OCI-LY1 (cell line): ENCODE data around the gene ARIH2.

Experiments used
- CTCF ChIP-seq: fragments of 200-600 bp; sonication (generic), shearing (Covaris generic); IDR thresholded peaks from 2 replicates; pipeline ENCODE4 v1.5.1; 2017; ENCODE audit warnings: mild to moderate bottlenecking, antibody characterized with exemption, low read length, moderate library complexity, mixed read lengths
- EZH2 ChIP-seq: fragments of 200-600 bp; sonication (generic), shearing (Covaris generic); IDR thresholded peaks from 2 replicates; pipeline ENCODE4 v1.8.0; 2017; ENCODE audit warnings: borderline replicate concordance, mixed run types, mild to moderate bottlenecking, antibody characterized with exemption, low read length, moderate library complexity, mixed read lengths

- TF ChIP-seq CTCF (no peak), EZH2 (no peak)
Observed at GRCh38 chr3:48899273-48899672, 19.4 kb upstream of the ARIH2 start.
